Fibroblast of skin of right biceps (primary cell): ENCODE data around the gene TBRG4.

Experiments
- DNase-seq: peaks from one replicate; pipeline ENCODE4 v3.0.0-alpha.2; 2013

The TBRG4 gene

GRCh38 chr7:45140827-45141226, 29.3 kb upstream of the TBRG4 start:
- no peak for DNase-seq

- no peak for DNase-seq
These were observed 27.2 kb upstream of the TBRG4 start for GRCh38 chr7:45138433-45139267.

- DNase-seq: peak; percentile 69
These were observed 24.9 kb upstream of the TBRG4 start for GRCh38 chr7:45136106-45137060.

GRCh38 chr7:45133877-45134276, 22.4 kb upstream of the TBRG4 start:
- no peak for DNase-seq

GRCh38 chr7:45133352-45133751, 21.9 kb upstream of the TBRG4 start:
- DNase-seq: no peak

GRCh38 chr7:45132708-45133320, 21.3 kb upstream of the TBRG4 start:
- DNase-seq: no peak

GRCh38 chr7:45131891-45132290, 20.4 kb upstream of the TBRG4 start:
- DNase-seq: no peak

GRCh38 chr7:45130910-45131309, 19.4 kb upstream of the TBRG4 start:
- no peak for DNase-seq

GRCh38 chr7:45129906-45130305, 18.4 kb upstream of the TBRG4 start:
- no peak for DNase-seq

- no peak for DNase-seq
These were observed 17.8 kb upstream of the TBRG4 start for GRCh38 chr7:45129181-45129800.

- DNase-seq: no peak
These were observed 15.4 kb upstream of the TBRG4 start for GRCh38 chr7:45126920-45127319.

GRCh38 chr7:45126201-45126600, 14.7 kb upstream of the TBRG4 start:
- no peak for DNase-seq

GRCh38 chr7:45125193-45125904, 13.9 kb upstream of the TBRG4 start:
- no peak for DNase-seq

GRCh38 chr7:45123913-45124710, 12.6 kb upstream of the TBRG4 start:
- DNase-seq: no peak

- no peak for DNase-seq
These were observed 11.7 kb upstream of the TBRG4 start for GRCh38 chr7:45122975-45123860.

- DNase-seq: no peak
These were observed 8.1 kb upstream of the TBRG4 start for GRCh38 chr7:45119550-45119949.

GRCh38 chr7:45118889-45119331, 7.4 kb upstream of the TBRG4 start:
- no peak for DNase-seq

- no peak for DNase-seq
These were observed 6.8 kb upstream of the TBRG4 start for GRCh38 chr7:45118292-45118691.

- no peak for DNase-seq
These were observed 6.1 kb upstream of the TBRG4 start for GRCh38 chr7:45117582-45117981.

GRCh38 chr7:45116048-45116447, 4.6 kb upstream of the TBRG4 start:
- no peak for DNase-seq
